Measurements from ENCODE around the gene POU2F1. TPM values are rescaled to one million over a fixed set of nuclear protein-coding genes. Genes with fewer than 3 reads are reported as not detected.

Gene POU2F1
- total RNA-seq, 4 donors from 2014 or later: 11.5 to 23.1 (median 17.0) TPM

DNA sequence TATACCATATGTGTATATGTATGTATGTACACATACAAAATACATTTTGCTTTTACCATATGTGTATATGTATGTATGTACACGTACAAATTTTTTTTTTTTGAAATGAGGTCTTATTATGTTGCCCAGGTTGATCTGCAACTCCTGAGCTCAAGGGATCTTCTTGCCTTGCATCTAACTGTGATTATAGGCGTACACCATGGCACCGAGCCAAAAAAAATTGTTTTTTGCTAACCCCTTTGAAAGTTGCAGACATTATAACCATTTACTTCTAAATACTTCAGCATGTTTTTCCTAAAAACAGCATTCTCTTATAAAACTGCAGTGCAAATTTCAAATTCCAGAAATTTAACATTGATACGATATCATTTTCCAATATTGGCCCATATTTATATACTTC is 147.0 kb downstream of the POU2F1 start:
- Histone ChIP-seq H3K9me3 (no peaks in the 10 kb centered on the region), H3K27me3 (no peaks in the 10 kb centered on the region), H3K4me3 (no peak overlapping the region), H3K4me1 (no peaks in the 10 kb centered on the region), H3K27ac (no peak overlapping the region), H3K36me3 (no peaks in the 10 kb centered on the region)
- TF ChIP-seq, protein P1, sequence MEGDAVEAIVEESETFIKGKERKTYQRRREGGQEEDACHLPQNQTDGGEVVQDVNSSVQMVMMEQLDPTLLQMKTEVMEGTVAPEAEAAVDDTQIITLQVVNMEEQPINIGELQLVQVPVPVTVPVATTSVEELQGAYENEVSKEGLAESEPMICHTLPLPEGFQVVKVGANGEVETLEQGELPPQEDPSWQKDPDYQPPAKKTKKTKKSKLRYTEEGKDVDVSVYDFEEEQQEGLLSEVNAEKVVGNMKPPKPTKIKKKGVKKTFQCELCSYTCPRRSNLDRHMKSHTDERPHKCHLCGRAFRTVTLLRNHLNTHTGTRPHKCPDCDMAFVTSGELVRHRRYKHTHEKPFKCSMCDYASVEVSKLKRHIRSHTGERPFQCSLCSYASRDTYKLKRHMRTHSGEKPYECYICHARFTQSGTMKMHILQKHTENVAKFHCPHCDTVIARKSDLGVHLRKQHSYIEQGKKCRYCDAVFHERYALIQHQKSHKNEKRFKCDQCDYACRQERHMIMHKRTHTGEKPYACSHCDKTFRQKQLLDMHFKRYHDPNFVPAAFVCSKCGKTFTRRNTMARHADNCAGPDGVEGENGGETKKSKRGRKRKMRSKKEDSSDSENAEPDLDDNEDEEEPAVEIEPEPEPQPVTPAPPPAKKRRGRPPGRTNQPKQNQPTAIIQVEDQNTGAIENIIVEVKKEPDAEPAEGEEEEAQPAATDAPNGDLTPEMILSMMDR (IDR thresholded peaks at IDR 0.05): no peak
- TF ChIP-seq POLR2A (IDR thresholded peaks at IDR 0.05): no peak
- DNase-seq: no peak

DNA sequence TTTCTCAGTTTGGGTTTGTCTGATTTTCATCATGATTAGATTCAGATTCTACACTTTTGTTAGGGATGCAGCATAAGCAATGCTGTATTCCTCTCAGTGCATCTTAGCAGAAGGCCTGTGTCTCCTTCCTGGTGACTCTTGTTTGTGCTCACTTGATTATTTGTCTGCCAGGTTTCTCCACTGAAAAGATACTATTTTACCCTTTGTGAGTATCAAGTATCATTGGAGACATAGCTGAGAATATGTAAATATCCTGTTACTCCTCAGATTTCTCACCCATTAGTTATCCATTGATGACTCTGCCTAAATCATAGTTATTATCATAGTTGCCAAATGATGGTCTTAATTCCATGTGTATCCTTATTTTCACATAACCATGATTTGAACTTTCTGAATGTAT is 148.5 kb downstream of the POU2F1 start:
- DNase-seq: no peak
- H3K9me3 ChIP-seq: no peaks in the 10 kb centered on the region
- no peak for TF ChIP-seq POLR2A (IDR thresholded peaks at IDR 0.05)
- TF ChIP-seq, protein P1 (IDR thresholded peaks at IDR 0.05): no peak
- no peaks in the 10 kb centered on the region for H3K27me3 ChIP-seq
- H3K36me3 ChIP-seq: no peaks in the 10 kb centered on the region
- no peaks in the 10 kb centered on the region for H3K4me1 ChIP-seq
- no peak overlapping the region for H3K4me3 ChIP-seq
- H3K27ac ChIP-seq: no peak overlapping the region

DNA sequence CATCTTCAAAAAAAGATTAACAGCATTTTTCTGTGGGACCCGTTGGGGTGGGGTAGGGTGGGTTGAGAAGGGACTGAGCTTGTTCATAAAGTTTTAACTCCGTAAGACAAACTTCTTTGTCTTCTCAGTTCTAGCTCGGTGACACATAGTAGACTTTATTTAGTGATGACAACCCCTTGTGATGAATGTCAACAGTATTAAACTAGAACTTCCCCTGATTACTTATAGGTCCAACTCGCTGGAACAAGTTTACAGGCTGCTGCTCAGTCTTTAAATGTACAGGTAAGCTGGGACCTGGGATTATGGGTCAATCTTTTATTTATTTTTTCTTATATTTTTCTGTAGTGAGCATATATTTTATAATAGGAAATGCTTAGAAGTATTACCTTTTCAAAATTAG is 149.2 kb downstream of the POU2F1 start:
- no peaks in the 10 kb centered on the region for H3K36me3 ChIP-seq
- H3K9me3 ChIP-seq: no peaks in the 10 kb centered on the region
- H3K27me3 ChIP-seq: no peaks in the 10 kb centered on the region
- no peak overlapping the region for H3K27ac ChIP-seq
- H3K4me1 ChIP-seq: no peaks in the 10 kb centered on the region
- TF ChIP-seq, protein P1 (IDR thresholded peaks at IDR 0.05): no peak
- no peak for TF ChIP-seq POLR2A (IDR thresholded peaks at IDR 0.05)
- H3K4me3 ChIP-seq: no peak overlapping the region
- DNase-seq: no peak

DNA sequence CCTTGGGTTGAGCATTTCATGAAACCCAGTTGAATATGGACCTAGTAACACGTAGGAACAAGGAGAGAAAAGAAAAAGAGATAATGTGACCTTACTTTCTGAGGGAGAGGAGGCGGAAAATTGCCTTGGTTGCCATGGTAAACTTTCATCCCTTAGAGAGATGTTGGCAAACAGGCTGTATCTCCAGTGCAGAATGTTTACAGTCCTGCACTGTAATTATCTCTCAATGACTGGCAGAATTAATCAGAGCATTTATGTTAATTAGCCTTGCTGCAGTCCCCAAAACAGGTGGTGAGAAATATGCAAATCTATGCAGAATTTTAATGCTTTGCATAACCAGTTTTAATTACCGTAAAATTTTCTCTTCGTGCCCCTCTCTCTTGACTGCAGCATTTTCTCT is 150.3 kb downstream of the POU2F1 start:
- TF ChIP-seq POLR2A (IDR thresholded peaks at IDR 0.05): no peak
- TF ChIP-seq, protein P1 (IDR thresholded peaks at IDR 0.05): no peak
- Histone ChIP-seq H3K4me3 (no peak overlapping the region), H3K9me3 (no peaks in the 10 kb centered on the region), H3K27me3 (no peaks in the 10 kb centered on the region), H3K27ac (no peak overlapping the region), H3K4me1 (no peaks in the 10 kb centered on the region), H3K36me3 (no peaks in the 10 kb centered on the region)
- no peak for DNase-seq

DNA sequence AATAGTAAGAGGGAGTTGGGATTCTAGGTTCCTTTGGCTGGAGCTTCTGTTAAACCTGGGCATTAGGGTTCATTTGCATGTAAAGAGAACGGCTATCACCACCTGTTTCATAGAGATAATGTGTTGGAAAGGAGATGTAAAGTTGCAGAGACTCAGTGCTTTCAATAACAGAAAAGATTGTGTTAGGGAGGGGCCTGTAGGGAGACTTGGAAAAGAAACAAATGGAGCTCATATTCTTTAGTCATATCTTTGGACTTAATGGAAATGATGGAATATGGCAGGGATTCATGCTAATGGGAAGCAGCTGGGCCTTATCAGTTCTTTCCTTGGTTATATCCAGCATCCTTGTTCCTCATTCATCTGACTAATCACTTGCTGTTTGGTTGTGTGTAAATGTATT is 152.7 kb downstream of the POU2F1 start:
- Histone ChIP-seq H3K9me3 (no peaks in the 10 kb centered on the region), H3K36me3 (no peaks in the 10 kb centered on the region), H3K4me3 (no peak overlapping the region), H3K27me3 (no peaks in the 10 kb centered on the region), H3K4me1 (no peaks in the 10 kb centered on the region), H3K27ac (no peak overlapping the region)
- no peak for DNase-seq
- TF ChIP-seq, protein P1 (IDR thresholded peaks at IDR 0.05): no peak
- TF ChIP-seq POLR2A (IDR thresholded peaks at IDR 0.05): no peak

DNA sequence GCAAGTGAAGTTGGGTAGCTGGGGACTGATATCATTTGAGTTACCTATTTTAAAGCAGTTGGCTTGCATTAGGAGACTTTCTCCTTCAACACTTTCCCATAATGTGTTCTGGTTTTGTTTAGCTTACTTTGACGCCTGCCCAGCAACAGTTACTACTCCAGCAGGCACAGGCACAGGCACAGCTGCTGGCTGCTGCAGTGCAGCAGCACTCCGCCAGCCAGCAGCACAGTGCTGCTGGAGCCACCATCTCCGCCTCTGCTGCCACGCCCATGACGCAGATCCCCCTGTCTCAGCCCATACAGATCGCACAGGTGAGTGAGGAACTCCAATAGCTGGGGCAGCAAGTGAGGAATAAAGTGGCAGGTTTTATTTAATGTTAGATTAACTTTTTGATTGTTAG is 153.3 kb downstream of the POU2F1 start:
- Histone ChIP-seq H3K4me1 (no peaks in the 10 kb centered on the region), H3K9me3 (no peaks in the 10 kb centered on the region), H3K4me3 (no peak overlapping the region), H3K36me3 (no peaks in the 10 kb centered on the region), H3K27me3 (no peaks in the 10 kb centered on the region), H3K27ac (no peak overlapping the region)
- TF ChIP-seq POLR2A (IDR thresholded peaks at IDR 0.05): no peak
- no peak for DNase-seq

Measured in Peyer's patch (tissue), 4 donors.